ENCODE data around the gene HDGF. TPM values are rescaled to one million over a fixed set of nuclear protein-coding genes. Genes with fewer than 3 reads are reported as not detected.

The HDGF gene
- total RNA-seq, 1 donor from 2014 or later = 107 TPM

DNA sequence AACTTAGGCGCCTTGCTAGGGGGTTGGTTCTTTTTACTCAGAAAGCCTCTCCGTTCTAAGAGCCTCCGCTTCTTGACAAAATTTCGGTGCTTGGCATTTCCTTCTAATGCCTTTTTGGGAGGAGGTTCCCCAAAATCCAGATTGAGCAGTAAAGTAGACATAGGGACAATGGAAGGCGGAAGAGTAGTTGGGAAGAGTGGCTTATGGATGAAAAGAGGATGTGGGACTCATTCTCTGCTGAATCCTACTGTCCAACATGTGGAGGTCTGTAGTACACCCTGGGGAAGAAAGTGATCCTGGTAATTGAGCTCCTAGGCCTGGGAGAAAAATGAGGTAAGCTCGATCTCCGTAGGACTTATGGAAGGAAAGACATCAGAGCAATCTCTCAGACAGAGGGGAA lies 24.0 kb downstream of the HDGF start:
- Mint-ChIP-seq H3K36me3 (ENCODE audit: low read depth) (peaks cover 45% of the 10 kb centered on the region), H3K27me3 (no peaks in the 10 kb centered on the region), H3K4me3 (no peak overlapping the region), H3K4me1 (peaks cover 25% of the 10 kb centered on the region), H3K27ac (peak overlapping the region; percentile 93), H3K9me3 (no peaks in the 10 kb centered on the region)
- intact Hi-C loops (cut with micrococcal nuclease) = no loop called here
- POLR2A ChIA-PET = interaction anchor here (0.6 to 7.4 kb wide), 10 partner anchors 8 to 226 kb away, joined by 3 to 153 read pairs (median 7); partner anchors contain the start of genes HDGF, MRPL24 and PRCC
- CTCF ChIA-PET = interaction anchor here (1.2 to 6.5 kb wide), 11 partner anchors 16 to 132 kb away, joined by 3 to 182 read pairs (median 13); partner anchors contain the start of genes HDGF, INSRR, NES and NTRK1
- no peak for DNase-seq
- no peak for ATAC-seq (ENCODE audit: low read depth)
- TF ChIP-seq, protein P1, sequence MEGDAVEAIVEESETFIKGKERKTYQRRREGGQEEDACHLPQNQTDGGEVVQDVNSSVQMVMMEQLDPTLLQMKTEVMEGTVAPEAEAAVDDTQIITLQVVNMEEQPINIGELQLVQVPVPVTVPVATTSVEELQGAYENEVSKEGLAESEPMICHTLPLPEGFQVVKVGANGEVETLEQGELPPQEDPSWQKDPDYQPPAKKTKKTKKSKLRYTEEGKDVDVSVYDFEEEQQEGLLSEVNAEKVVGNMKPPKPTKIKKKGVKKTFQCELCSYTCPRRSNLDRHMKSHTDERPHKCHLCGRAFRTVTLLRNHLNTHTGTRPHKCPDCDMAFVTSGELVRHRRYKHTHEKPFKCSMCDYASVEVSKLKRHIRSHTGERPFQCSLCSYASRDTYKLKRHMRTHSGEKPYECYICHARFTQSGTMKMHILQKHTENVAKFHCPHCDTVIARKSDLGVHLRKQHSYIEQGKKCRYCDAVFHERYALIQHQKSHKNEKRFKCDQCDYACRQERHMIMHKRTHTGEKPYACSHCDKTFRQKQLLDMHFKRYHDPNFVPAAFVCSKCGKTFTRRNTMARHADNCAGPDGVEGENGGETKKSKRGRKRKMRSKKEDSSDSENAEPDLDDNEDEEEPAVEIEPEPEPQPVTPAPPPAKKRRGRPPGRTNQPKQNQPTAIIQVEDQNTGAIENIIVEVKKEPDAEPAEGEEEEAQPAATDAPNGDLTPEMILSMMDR (IDR thresholded peaks at IDR 0.05) = no peak

DNA sequence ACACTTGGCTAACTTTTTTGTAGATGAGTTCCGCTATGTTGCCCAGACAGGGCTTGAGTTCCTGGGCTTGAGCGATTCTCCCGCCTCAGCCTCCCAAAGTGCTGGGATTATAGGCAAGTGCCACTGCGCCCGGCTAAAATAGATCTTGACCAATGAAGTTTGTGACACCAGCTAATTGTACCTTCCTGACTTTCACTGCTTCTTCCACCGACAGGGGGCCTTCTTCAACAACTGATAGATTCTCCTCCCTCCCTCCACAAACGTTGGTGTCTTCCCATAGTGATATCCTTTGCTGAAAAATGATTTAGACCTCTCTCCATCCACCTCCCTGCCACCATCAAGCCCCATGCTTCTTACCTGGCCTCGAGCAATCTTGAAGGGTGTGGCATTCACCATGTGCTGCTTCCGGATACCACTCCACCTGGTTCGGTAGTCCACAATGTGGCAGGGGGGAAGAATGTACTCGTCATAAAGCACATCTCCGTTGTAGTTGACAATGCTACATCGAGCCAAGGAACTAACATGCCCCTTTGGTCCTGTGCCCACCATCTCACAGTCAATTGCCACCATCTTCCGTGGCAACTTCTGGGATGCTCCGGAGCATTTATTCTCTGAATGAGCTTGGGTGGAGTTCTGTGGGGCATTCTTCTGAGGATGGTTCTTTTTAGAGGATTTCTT lies 24.8 kb downstream of the HDGF start:
- POLR2A ChIA-PET = interaction anchor here (0.5 to 7.4 kb wide), 11 partner anchors 9 to 225 kb away, joined by 3 to 153 read pairs (median 5); partner anchors contain the start of genes HDGF, MRPL24, NTRK1 and PRCC
- intact Hi-C loops (cut with micrococcal nuclease) = loop anchor here (1.0 kb wide), 3 partner anchors 20 to 134 kb away; partner anchors contain the start of gene NTRK1
- H3K27me3 Mint-ChIP-seq = no peaks in the 10 kb centered on the region
- CTCF ChIA-PET = interaction anchor here (0.9 to 6.5 kb wide), 32 partner anchors 9 to 166 kb away, joined by 3 to 182 read pairs (median 8); partner anchors contain the start of genes CRABP2, HDGF, INSRR and MRPL24
- no peak overlapping the region for H3K4me3 Mint-ChIP-seq
- no peak overlapping the region for H3K27ac Mint-ChIP-seq
- no peaks in the 10 kb centered on the region for H3K9me3 Mint-ChIP-seq
- DNase-seq = no peak
- TF ChIP-seq, protein P1 (IDR thresholded peaks at IDR 0.05) = no peak
- no peak for ATAC-seq (ENCODE audit: low read depth)
- peaks cover 42% of the 10 kb centered on the region for H3K36me3 Mint-ChIP-seq (ENCODE audit: low read depth)
- peaks cover 25% of the 10 kb centered on the region for H3K4me1 Mint-ChIP-seq

DNA sequence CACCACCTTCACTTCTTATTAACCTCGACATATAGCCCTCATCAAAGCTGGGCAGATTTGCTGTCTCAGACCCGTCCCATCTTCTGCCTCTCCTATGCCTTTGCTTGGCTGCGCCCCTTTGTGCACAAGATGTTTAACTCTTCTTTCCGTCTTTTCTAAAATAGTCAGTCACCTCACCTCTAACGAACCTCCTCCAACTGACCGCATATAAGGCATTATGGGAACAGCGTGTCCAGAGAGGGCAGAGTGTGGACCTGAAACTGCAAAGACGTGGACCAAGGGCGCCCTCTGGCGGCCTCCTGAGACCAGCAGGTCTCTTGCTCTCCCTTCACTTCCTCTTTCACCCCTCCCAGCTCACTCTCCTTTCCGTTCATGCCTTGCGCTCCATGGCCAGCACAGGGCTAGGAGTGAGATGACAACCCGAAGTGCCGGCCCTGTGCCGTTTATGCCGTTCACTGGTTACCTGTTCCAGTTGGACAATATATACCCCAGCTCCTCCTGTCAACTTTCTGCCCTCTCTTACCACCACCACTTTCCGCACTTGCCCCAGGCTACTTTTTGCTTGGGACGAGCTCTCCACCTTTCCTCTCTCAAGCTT lies 25.7 kb downstream of the HDGF start:
- Mint-ChIP-seq H3K27me3 (no peaks in the 10 kb centered on the region), H3K36me3 (ENCODE audit: low read depth) (peaks cover 46% of the 10 kb centered on the region), H3K9me3 (no peaks in the 10 kb centered on the region), H3K27ac (no peak overlapping the region), H3K4me1 (peaks cover 25% of the 10 kb centered on the region), H3K4me3 (no peak overlapping the region)
- ChIA-PET CTCF (interaction anchor here (0.6 to 6.5 kb wide), 40 partner anchors 9 to 233 kb away, joined by 3 to 182 read pairs (median 6); partner anchors contain the start of genes CRABP2, HDGF, INSRR and MRPL24), POLR2A (interaction anchor here (0.6 to 7.4 kb wide), 10 partner anchors 17 to 134 kb away, joined by 3 to 153 read pairs (median 8); partner anchors contain the start of genes CRABP2, HDGF, MRPL24 and NTRK1)
- intact Hi-C loops (cut with micrococcal nuclease) = loop anchor here (1.0 kb wide), 5 partner anchors 19 to 135 kb away; partner anchors contain the start of gene NTRK1
- ATAC-seq (ENCODE audit: low read depth) (peak; percentile 40), DNase-seq (peak; percentile 78)
- TF ChIP-seq, protein P1 (IDR thresholded peaks at IDR 0.05) = peak; percentile 83

DNA sequence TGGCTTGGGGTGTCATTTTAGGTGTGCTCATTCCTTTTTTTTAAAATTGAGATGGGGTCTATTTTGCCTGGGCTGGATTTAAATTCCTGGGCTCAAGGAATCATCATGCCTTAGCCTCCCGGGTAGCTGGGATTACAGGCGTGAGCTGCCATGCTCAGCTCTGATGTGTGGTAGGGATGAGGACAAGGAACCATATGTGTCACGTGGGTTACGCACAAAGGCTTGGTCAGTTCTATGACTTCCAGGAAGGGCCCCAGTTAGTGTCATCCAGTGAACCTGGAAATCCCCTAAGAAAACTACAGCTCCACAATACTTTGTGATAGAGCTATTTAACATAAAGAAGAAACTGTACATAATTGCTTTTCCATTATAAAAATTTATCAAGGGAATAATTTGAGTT lies 29.9 kb downstream of the HDGF start:
- H3K9me3 Mint-ChIP-seq = no peaks in the 10 kb centered on the region
- no peak for ATAC-seq (ENCODE audit: low read depth)
- no peaks in the 10 kb centered on the region for H3K27me3 Mint-ChIP-seq
- TF ChIP-seq, protein P1 (IDR thresholded peaks at IDR 0.05) = no peak
- H3K27ac Mint-ChIP-seq = no peak overlapping the region
- H3K4me1 Mint-ChIP-seq = peaks cover 10% of the 10 kb centered on the region
- intact Hi-C loops (cut with micrococcal nuclease) = no loop called here
- POLR2A ChIA-PET = interaction anchor here (0.5 to 0.9 kb wide), 3 partner anchors 8 to 54 kb away, joined by 3 to 4 read pairs (median 3); no protein-coding TSS in a partner anchor
- no peak for DNase-seq
- H3K36me3 Mint-ChIP-seq (ENCODE audit: low read depth) = peaks cover 51% of the 10 kb centered on the region
- CTCF ChIA-PET = interaction anchor here (0.6 to 1.9 kb wide), 2 partner anchors 32 to 95 kb away, joined by 3 to 12 read pairs; no protein-coding TSS in a partner anchor
- no peak overlapping the region for H3K4me3 Mint-ChIP-seq
